GM19239 (cell line): ENCODE data around the gene GPC5.

Source experiments
- DNase-seq: peaks from one replicate; pipeline ENCODE4 v3.0.0; 2011; ENCODE audit warnings: low spot score; ENCODE audit not compliant: insufficient read length
- FAIRE-seq: peaks from 2 replicates; lab custom pipeline; 2011; peaks lifted over from hg19 to GRCh38; lab: Jason Lieb, UNC

Gene GPC5

GRCh38 chr13:91450913-91451312 lies 52.5 kb downstream of the GPC5 start:
- no peak for DNase-seq
- FAIRE-seq = no peak

- no peak for FAIRE-seq
Measured at GRCh38 chr13:91454666-91455065, 56.2 kb downstream of the GPC5 start.

GRCh38 chr13:91456837-91457236 lies 58.4 kb downstream of the GPC5 start:
- no peak for DNase-seq
- no peak for FAIRE-seq

More at GRCh38 chr13:91454666-91455065, 56.2 kb downstream of the GPC5 start:
- no peak for DNase-seq

GRCh38 chr13:91459485-91459884 lies 61.1 kb downstream of the GPC5 start:
- DNase-seq (no peak), FAIRE-seq (no peak)

- FAIRE-seq = no peak
Measured at GRCh38 chr13:91464336-91464735, 65.9 kb downstream of the GPC5 start.

GRCh38 chr13:91467236-91467635 lies 68.8 kb downstream of the GPC5 start:
- no peak for FAIRE-seq

More at GRCh38 chr13:91464336-91464735, 65.9 kb downstream of the GPC5 start:
- no peak for DNase-seq

GRCh38 chr13:91468301-91468700 lies 69.9 kb downstream of the GPC5 start:
- DNase-seq (no peak), FAIRE-seq (no peak)

More at GRCh38 chr13:91467236-91467635, 68.8 kb downstream of the GPC5 start:
- no peak for DNase-seq

- DNase-seq = no peak
- no peak for FAIRE-seq
Measured at GRCh38 chr13:91470084-91470621, 71.7 kb downstream of the GPC5 start.

GRCh38 chr13:91470681-91471080 lies 72.3 kb downstream of the GPC5 start:
- FAIRE-seq (no peak), DNase-seq (no peak)

GRCh38 chr13:91482427-91482826 lies 84.0 kb downstream of the GPC5 start:
- no peak for FAIRE-seq
- DNase-seq = no peak

GRCh38 chr13:91491980-91492379 lies 93.6 kb downstream of the GPC5 start:
- no peak for FAIRE-seq
- DNase-seq = no peak

GRCh38 chr13:91493442-91493841 lies 95.0 kb downstream of the GPC5 start:
- no peak for DNase-seq
- FAIRE-seq = no peak

GRCh38 chr13:91498298-91498697 lies 99.9 kb downstream of the GPC5 start:
- no peak for DNase-seq
- FAIRE-seq = no peak

GRCh38 chr13:91504216-91504615 lies 105.8 kb downstream of the GPC5 start:
- no peak for FAIRE-seq

GRCh38 chr13:91506759-91507158 lies 108.3 kb downstream of the GPC5 start:
- DNase-seq (no peak), FAIRE-seq (no peak)

More at GRCh38 chr13:91504216-91504615, 105.8 kb downstream of the GPC5 start:
- no peak for DNase-seq

GRCh38 chr13:91510058-91510457 lies 111.6 kb downstream of the GPC5 start:
- FAIRE-seq (no peak), DNase-seq (no peak)

GRCh38 chr13:91513790-91514189 lies 115.4 kb downstream of the GPC5 start:
- DNase-seq = no peak
- no peak for FAIRE-seq

GRCh38 chr13:91516799-91517198 lies 118.4 kb downstream of the GPC5 start:
- FAIRE-seq = no peak
- no peak for DNase-seq

- no peak for DNase-seq
- no peak for FAIRE-seq
Measured at GRCh38 chr13:91520952-91521351, 122.5 kb downstream of the GPC5 start.

- FAIRE-seq (no peak), DNase-seq (no peak)
Measured at GRCh38 chr13:91523116-91523515, 124.7 kb downstream of the GPC5 start.

GRCh38 chr13:91526543-91527033 lies 128.2 kb downstream of the GPC5 start:
- DNase-seq (no peak), FAIRE-seq (no peak)

- FAIRE-seq (no peak), DNase-seq (no peak)
Measured at GRCh38 chr13:91529739-91530482, 131.5 kb downstream of the GPC5 start.
